ENCODE results near the gene PERM1. TPM values are rescaled to one million over a fixed set of nuclear protein-coding genes. Genes with fewer than 3 reads are reported as not detected.
A peak's percentile ranks its signal among the peaks of the same experiment; 100 is the strongest.

Gene PERM1
- total RNA-seq, 1 experiment from 2014 or later, result not detected

GRCh38 chr1:965526-966134 lies 16.3 kb downstream of the PERM1 start:
- no peak for DNase-seq
- Mint-ChIP-seq H3K27me3 (ENCODE audit: unreplicated experiment) (no peaks in the 10 kb centered on the region), H3K4me1 (ENCODE audit: low read depth, unreplicated experiment) (no peaks in the 10 kb centered on the region), H3K4me3 (ENCODE audit: low read depth, unreplicated experiment) (peak overlapping the region; percentile 69), H3K36me3 (ENCODE audit: insufficient read depth, unreplicated experiment) (peaks cover 14% of the 10 kb centered on the region), H3K27ac (ENCODE audit: unreplicated experiment) (no peak overlapping the region), H3K9me3 (ENCODE audit: low read depth, unreplicated experiment) (no peaks in the 10 kb centered on the region)
- no TSS peak for BruUV-seq (replicated peaks)
- TF ChIP-seq CTCF (IDR thresholded peaks at IDR 0.05; ENCODE audit: unreplicated experiment), result no peak
- CTCF ChIA-PET, result no interaction called here
- intact Hi-C loops (cut with micrococcal nuclease; ENCODE audit: unreplicated experiment), result no loop called here

GRCh38 chr1:964691-965525 lies 17.0 kb downstream of the PERM1 start:
- CTCF ChIA-PET, result no interaction called here
- intact Hi-C loops (cut with micrococcal nuclease; ENCODE audit: unreplicated experiment), result no loop called here
- no peak for TF ChIP-seq CTCF (IDR thresholded peaks at IDR 0.05; ENCODE audit: unreplicated experiment)
- Mint-ChIP-seq H3K27me3 (ENCODE audit: unreplicated experiment) (no peaks in the 10 kb centered on the region), H3K4me1 (ENCODE audit: low read depth, unreplicated experiment) (no peaks in the 10 kb centered on the region), H3K36me3 (ENCODE audit: insufficient read depth, unreplicated experiment) (peaks cover 19% of the 10 kb centered on the region), H3K9me3 (ENCODE audit: low read depth, unreplicated experiment) (no peaks in the 10 kb centered on the region), H3K4me3 (ENCODE audit: low read depth, unreplicated experiment) (no peak overlapping the region), H3K27ac (ENCODE audit: unreplicated experiment) (no peak overlapping the region)
- BruUV-seq (replicated peaks), result no TSS peak
- no peak for DNase-seq

- H3K4me1 Mint-ChIP-seq (ENCODE audit: low read depth, unreplicated experiment), result no peaks in the 10 kb centered on the region
- no peak overlapping the region for H3K4me3 Mint-ChIP-seq (ENCODE audit: low read depth, unreplicated experiment)
- intact Hi-C loops (cut with micrococcal nuclease; ENCODE audit: unreplicated experiment), result no loop called here
- BruUV-seq (replicated peaks), result no TSS peak
- CTCF ChIA-PET, result no interaction called here
- peaks cover 27% of the 10 kb centered on the region for H3K36me3 Mint-ChIP-seq (ENCODE audit: insufficient read depth, unreplicated experiment)
- no peak for TF ChIP-seq CTCF (IDR thresholded peaks at IDR 0.05; ENCODE audit: unreplicated experiment)
- no peak overlapping the region for H3K27ac Mint-ChIP-seq (ENCODE audit: unreplicated experiment)
- DNase-seq, result no peak
- H3K27me3 Mint-ChIP-seq (ENCODE audit: unreplicated experiment), result no peaks in the 10 kb centered on the region
- H3K9me3 Mint-ChIP-seq (ENCODE audit: low read depth, unreplicated experiment), result no peaks in the 10 kb centered on the region
Measured at GRCh38 chr1:963746-964525, 18.0 kb downstream of the PERM1 start.

GRCh38 chr1:963301-963651 lies 18.6 kb downstream of the PERM1 start:
- no peak overlapping the region for H3K27ac Mint-ChIP-seq (ENCODE audit: unreplicated experiment)
- no peaks in the 10 kb centered on the region for H3K9me3 Mint-ChIP-seq (ENCODE audit: low read depth, unreplicated experiment)
- DNase-seq, result no peak
- intact Hi-C loops (cut with micrococcal nuclease; ENCODE audit: unreplicated experiment), result no loop called here
- H3K36me3 Mint-ChIP-seq (ENCODE audit: insufficient read depth, unreplicated experiment), result peaks cover 34% of the 10 kb centered on the region
- no TSS peak for BruUV-seq (replicated peaks)
- TF ChIP-seq CTCF (IDR thresholded peaks at IDR 0.05; ENCODE audit: unreplicated experiment), result no peak
- H3K4me1 Mint-ChIP-seq (ENCODE audit: low read depth, unreplicated experiment), result no peaks in the 10 kb centered on the region
- no peaks in the 10 kb centered on the region for H3K27me3 Mint-ChIP-seq (ENCODE audit: unreplicated experiment)
- CTCF ChIA-PET, result no interaction called here
- H3K4me3 Mint-ChIP-seq (ENCODE audit: low read depth, unreplicated experiment), result no peak overlapping the region

Measured in Calu3 (cell line).